IMR-90 (cell line): ENCODE results near the gene ECI2. TPM values are rescaled to one million over a fixed set of nuclear protein-coding genes. Genes with fewer than 3 reads are reported as not detected.

Source experiments
- ATAC-seq: fragments of 200-7000 bp; cut with Tn5 transposase; 2 replicates; pipeline ENCODE4 v1.9.1; 2020; ENCODE audit warnings: low read depth, mild to moderate bottlenecking, moderate library complexity
- BruUV-seq: library from RNA; stranded (reverse); fragments of 400-500 nt; replicated peaks from 2 replicates; lab custom pipeline; 2021; lab: Mats Ljungman, UMichigan
- CTCF ChIA-PET: fragments of 300-600 bp; formaldehyde crosslinking; extraction: SDS; loops from one replicate; lab custom pipeline; 2021; ENCODE audit warnings: antibody characterized with exemption; lab: Yijun Ruan, JAX
- POLR2A ChIA-PET: fragments of 300-600 bp; sonication (Branson Sonifier 250); formaldehyde crosslinking; loops from one replicate; lab custom pipeline; 2022; ENCODE audit warnings: antibody characterized with exemption; ENCODE audit not compliant: unreplicated experiment; lab: Charles Lee
- DNase-seq: peaks from one replicate; pipeline ENCODE4 v3.0.0; 2013
- H2AFZ ChIP-seq: replicated peaks from 2 replicates; pipeline ENCODE3; 2013; ENCODE audit warnings: low read length, mild to moderate bottlenecking; ENCODE audit not compliant: poor library complexity
- H2AK5ac ChIP-seq: 2 replicates; pipeline ENCODE4 v1.6.1; 2013; ENCODE audit warnings: low read depth, low read length, inconsistent platforms
- H2AK9ac ChIP-seq: replicated peaks from 2 replicates; pipeline ENCODE3; 2013; ENCODE audit warnings: mild to moderate bottlenecking, low read depth, low read length, moderate library complexity; ENCODE audit not compliant: poor library complexity
- H2BK120ac ChIP-seq: 2 replicates; pipeline ENCODE4 v1.6.1; 2013; ENCODE audit warnings: low read depth, low read length, inconsistent platforms
- H2BK15ac ChIP-seq: 3 replicates; pipeline ENCODE4 v1.6.1; 2013; ENCODE audit warnings: low read depth, low read length, inconsistent platforms
- H2BK20ac ChIP-seq: 2 replicates; pipeline ENCODE4 v1.6.1; 2013; ENCODE audit warnings: low read depth, mild to moderate bottlenecking, inconsistent platforms, low read length, moderate library complexity
- H2BK5ac ChIP-seq: 2 replicates; pipeline ENCODE4 v1.6.1; 2013; ENCODE audit warnings: mild to moderate bottlenecking, low read depth, low read length, inconsistent platforms; ENCODE audit not compliant: poor library complexity, severe bottlenecking
- H3K14ac ChIP-seq: replicated peaks from 2 replicates; pipeline ENCODE4 v1.6.1; 2013; ENCODE audit warnings: low read depth, low read length, inconsistent platforms
- H3K18ac ChIP-seq: 2 replicates; pipeline ENCODE4 v1.6.1; 2013; ENCODE audit warnings: low read depth, low read length, control low read depth
- H3K23ac ChIP-seq: 2 replicates; pipeline ENCODE4 v1.6.1; 2013; ENCODE audit warnings: low read depth, low read length, inconsistent platforms
- H3K27ac ChIP-seq: 2 replicates; pipeline ENCODE4 v1.5.1; 2013; ENCODE audit warnings: mild to moderate bottlenecking, control low read depth, low read length; ENCODE audit not compliant: insufficient read depth
- H3K27me3 ChIP-seq: 2 replicates; pipeline ENCODE4 v1.6.1; 2013; ENCODE audit warnings: low read length; ENCODE audit not compliant: control insufficient read depth, insufficient read depth
- H3K36me3 ChIP-seq: 2 replicates; pipeline ENCODE4 v1.6.1; 2013; ENCODE audit warnings: low read length, mixed read lengths; ENCODE audit not compliant: control insufficient read depth, insufficient read depth
- H3K4ac ChIP-seq: 2 replicates; pipeline ENCODE4 v1.6.1; 2013; ENCODE audit warnings: low read depth, low read length, inconsistent platforms
- H3K4me1 ChIP-seq: 2 replicates; pipeline ENCODE4 v1.6.1; 2013; ENCODE audit warnings: low read length, mixed read lengths; ENCODE audit not compliant: control insufficient read depth, insufficient read depth
- H3K4me2 ChIP-seq: 2 replicates; pipeline ENCODE4 v1.6.1; 2013; ENCODE audit warnings: low read depth, mild to moderate bottlenecking, control low read depth, low read length, moderate library complexity
- H3K4me3 ChIP-seq: 2 replicates; pipeline ENCODE4 v1.5.1; 2013; ENCODE audit warnings: low read depth, mild to moderate bottlenecking, control low read depth, low read length, moderate library complexity; ENCODE audit not compliant: insufficient read depth
- H3K56ac ChIP-seq: 2 replicates; pipeline ENCODE4 v1.6.1; 2013; ENCODE audit warnings: low read length, inconsistent platforms; ENCODE audit not compliant: insufficient read depth; ENCODE audit errors: extremely low read depth
- H3K79me1 ChIP-seq, 2 experiments: 2 replicates each; pipeline ENCODE4 v1.6.1; 2013; ENCODE audit warnings: low read length in 2 of 2, inconsistent platforms in 1 of 2, low read depth in 1 of 2
- H3K9ac ChIP-seq: 2 replicates; pipeline ENCODE4 v1.6.1; 2013; ENCODE audit warnings: low read depth, low read length, control low read depth
- H3K9me1 ChIP-seq: 2 replicates; pipeline ENCODE4 v1.6.1; 2013; ENCODE audit warnings: low read length, inconsistent platforms; ENCODE audit not compliant: insufficient read depth
- H3K9me3 ChIP-seq: 2 replicates; pipeline ENCODE4 v1.6.1; 2013; ENCODE audit warnings: low read length; ENCODE audit not compliant: control insufficient read depth, insufficient read depth
- H4K20me1 ChIP-seq: 2 replicates; pipeline ENCODE4 v1.6.1; 2013; ENCODE audit warnings: low read length, inconsistent platforms; ENCODE audit not compliant: insufficient read depth
- H4K5ac ChIP-seq: 2 replicates; pipeline ENCODE4 v1.6.1; 2013; ENCODE audit warnings: mild to moderate bottlenecking, low read depth, low read length, control low read depth
- H4K8ac ChIP-seq, 2 experiments: 2 replicates each; pipeline ENCODE4 v1.6.1; 2013; ENCODE audit warnings: low read depth in 2 of 2, low read length in 2 of 2, control low read depth in 1 of 2, inconsistent platforms in 1 of 2
- H4K91ac ChIP-seq: 2 replicates; pipeline ENCODE4 v1.6.1; 2013; ENCODE audit warnings: low read depth, low read length, inconsistent platforms; ENCODE audit not compliant: insufficient read depth
- BHLHE40 ChIP-seq: fragments of 150-350 bp; IDR thresholded peaks from 2 replicates; pipeline ENCODE4 v1.6.1; 2016; ENCODE audit warnings: mild to moderate bottlenecking, low read depth, low read length
- CEBPB ChIP-seq: IDR thresholded peaks from 2 replicates; pipeline ENCODE4 v1.6.1; 2012; ENCODE audit warnings: low read depth, low read length, improper control_type of control experiment
- CHD1 ChIP-seq: IDR thresholded peaks from 2 replicates; pipeline ENCODE4 v1.6.1; 2012; ENCODE audit warnings: low read depth, low read length, improper control_type of control experiment
- CTCF ChIP-seq: conservative IDR thresholded peaks from 2 replicates; pipeline ENCODE4 v1.5.1; 2012; ENCODE audit warnings: mild to moderate bottlenecking, low read depth, low read length, improper control_type of control experiment
- FOS ChIP-seq: fragments of 150-350 bp; IDR thresholded peaks from 2 replicates; pipeline ENCODE4 v1.6.1; 2016; ENCODE audit warnings: low read depth, low read length
- MAFK ChIP-seq: IDR thresholded peaks from 2 replicates; pipeline ENCODE4 v1.6.1; 2012; ENCODE audit warnings: low read depth, low read length, improper control_type of control experiment
- MAZ ChIP-seq: IDR thresholded peaks from 2 replicates; pipeline ENCODE4 v1.6.1; 2012; ENCODE audit warnings: low read depth, mild to moderate bottlenecking, low read length, improper control_type of control experiment, moderate library complexity, borderline replicate concordance
- MXI1 ChIP-seq: IDR thresholded peaks from 2 replicates; pipeline ENCODE4 v1.6.1; 2012; ENCODE audit warnings: low read depth, mild to moderate bottlenecking, low read length, moderate library complexity, borderline replicate concordance
- NFE2L2 ChIP-seq: fragments of 150-350 bp; IDR thresholded peaks from 2 replicates; pipeline ENCODE4 v1.6.1; 2016; ENCODE audit warnings: low read depth, mild to moderate bottlenecking, low read length
- POLR2A ChIP-seq: IDR thresholded peaks from 2 replicates; pipeline ENCODE4 v1.6.1; 2012; ENCODE audit warnings: mild to moderate bottlenecking, low read depth, low read length
- RCOR1 ChIP-seq: IDR thresholded peaks from 2 replicates; pipeline ENCODE4 v1.6.1; 2012; ENCODE audit warnings: mild to moderate bottlenecking, low read length, improper control_type of control experiment; ENCODE audit not compliant: insufficient replicate concordance
- RFX5 ChIP-seq: IDR thresholded peaks from 2 replicates; pipeline ENCODE4 v1.8.0; 2012; ENCODE audit warnings: low read depth, mild to moderate bottlenecking, low read length, moderate library complexity
- SMC3 ChIP-seq: fragments of 150-350 bp; IDR thresholded peaks from 2 replicates; pipeline ENCODE4 v1.6.1; 2016; ENCODE audit warnings: low read depth, mild to moderate bottlenecking, antibody characterized with exemption, low read length, moderate library complexity
- USF2 ChIP-seq: fragments of 150-350 bp; IDR thresholded peaks from 2 replicates; pipeline ENCODE4 v1.6.1; 2017; ENCODE audit warnings: mild to moderate bottlenecking, antibody characterized with exemption, low read length, low read depth
- WGBS, 2 experiments: methylation state at CpG; one replicate each; pipeline versions ENCODE4 v1.1.5 to v1.1.7; 2013; ENCODE audit warnings: missing lambda C conversion rate in 2 of 2; ENCODE audit not compliant: insufficient read length in 1 of 2; ENCODE audit errors: extremely low coverage in 2 of 2; 5-methylcytosine and 5-hydroxymethylcytosine counted together
- dilution Hi-C: fragments of 300-500 bp; cut with HindIII; formaldehyde crosslinking; loops from one replicate; pipeline ENCODE4 v1.14.3; 2018; ENCODE audit warnings: low sequenced_read_pairs; ENCODE audit not compliant: unreplicated experiment
- in situ Hi-C: fragments of 300-500 bp; cut with MboI; formaldehyde crosslinking; loops from 3 replicates; pipeline ENCODE4 v1.14.3; 2019; ENCODE audit warnings: low sequenced_read_pairs, inconsistent platforms, mixed read lengths
- intact Hi-C: fragments of 100-400 bp; cut with micrococcal nuclease; formaldehyde crosslinking; loops from 2 replicates; pipeline ENCODE4 v1.10.0; 2022
- polyA plus RNA-seq, 3 experiments: library from polyadenylated mRNA; depleted of rRNA; stranded (reverse); fragments of >200 nt; gene quantifications; 2 replicates each; pipeline ENCODE4 v1.2.3, GENCODE V29; 2012; ENCODE audit warnings: low replicate concordance in 1 of 3
- total RNA-seq: library from RNA; depleted of rRNA; stranded (reverse); fragments of >200 nt; gene quantifications from 2 replicates; pipeline ENCODE4 v1.2.3, GENCODE V29; 2012

The ECI2 gene
- total and polyA plus RNA-seq, 2 of the 4 experiments (the other 2 are of a cell fraction) = 64.1 to 152 TPM

GRCh38 chr6:4164456-4164855, 29.1 kb upstream of the ECI2 start:
- in situ Hi-C loops = no loop called here
- intact Hi-C loops = no loop called here
- TF ChIP-seq FOS (no peak), CHD1 (no peak), SMC3 (no peak), MAZ (no peak), POLR2A (no peak), RCOR1 (no peak), USF2 (no peak), BHLHE40 (no peak), CTCF (no peak), MAFK (no peak), RFX5 (no peak), NFE2L2 (no peak), CEBPB (no peak), MXI1 (no peak)
- ChIA-PET POLR2A (no interaction called here), CTCF (no interaction called here)
- no peak overlapping the region for H3K23ac ChIP-seq
- ATAC-seq = no peak
- no peak overlapping the region for H3K9ac ChIP-seq
- H3K56ac ChIP-seq = no peak overlapping the region
- H3K27me3 ChIP-seq = peaks cover 5% of the 10 kb centered on the region
- H3K4me1 ChIP-seq = peaks cover 4% of the 10 kb centered on the region; the same call in 1 of the 2 replicates
- no peak overlapping the region for H2BK20ac ChIP-seq
- H4K20me1 ChIP-seq = no peaks in the 10 kb centered on the region
- peaks cover 1% of the 10 kb centered on the region; the same call in 1 of the 2 replicates for H3K9me3 ChIP-seq
- H3K9me1 ChIP-seq = no peaks in the 10 kb centered on the region
- BruUV-seq = no TSS peak
- H4K5ac ChIP-seq = no peak overlapping the region
- H3K18ac ChIP-seq = no peak overlapping the region
- dilution Hi-C loops = no loop called here
- no peak overlapping the region for H3K14ac ChIP-seq
- no peak overlapping the region for H2BK120ac ChIP-seq
- no peak overlapping the region for H2BK5ac ChIP-seq
- H2AFZ ChIP-seq = no peak overlapping the region
- H4K8ac ChIP-seq = no peak overlapping the region
- no peak overlapping the region for H3K27ac ChIP-seq
- H3K79me1 ChIP-seq = no peaks in the 10 kb centered on the region
- no peak for DNase-seq
- H2AK5ac ChIP-seq = no peak overlapping the region
- no peak overlapping the region for H3K4me2 ChIP-seq
- no peak overlapping the region for H2BK15ac ChIP-seq
- no peak overlapping the region for H3K4ac ChIP-seq
- 79% methylated on average over 2 of the region's 6 CpGs; no CpG with 5 or more reads in 1 of the 2 experiments for WGBS, 2 experiments
- no peak overlapping the region for H2AK9ac ChIP-seq
- no peaks in the 10 kb centered on the region for H3K36me3 ChIP-seq
- no peak overlapping the region for H4K91ac ChIP-seq
- H3K4me3 ChIP-seq = no peak overlapping the region
